WTC11 (cell line): ENCODE results near the gene GNPDA1. TPM values are rescaled to one million over a fixed set of nuclear protein-coding genes. Genes with fewer than 3 reads are reported as not detected.

Experiments
- ATAC-seq: fragments of 200-7000 bp; cut with Tn5 transposase; 2 replicates; pipeline ENCODE4 v1.10.0; 2021; ENCODE audit warnings: mild to moderate bottlenecking, moderate library complexity
- CTCF ChIA-PET: fragments of 300-600 bp; sonication (Branson Sonifier 250); formaldehyde crosslinking; loops from one replicate; lab custom pipeline; 2021; ENCODE audit warnings: antibody characterized with exemption; lab: Charles Lee
- POLR2A ChIA-PET: fragments of 350-600 bp; sonication (Branson Sonifier 250); formaldehyde crosslinking; loops from one replicate; lab custom pipeline; 2021; ENCODE audit warnings: antibody characterized with exemption; lab: Charles Lee
- DNase-seq: peaks from one replicate; pipeline ENCODE4 v3.0.0; 2021; ENCODE audit warnings: low spot score
- H3K27ac Mint-ChIP-seq: 2 replicates; pipeline ENCODE4 v1.8.0; 2021; ENCODE audit warnings: mixed read lengths
- H3K27me3 Mint-ChIP-seq: 2 replicates; pipeline ENCODE4 v1.8.0; 2021; ENCODE audit warnings: low read depth, mild to moderate bottlenecking, moderate library complexity, mixed read lengths
- H3K36me3 Mint-ChIP-seq: 2 replicates; pipeline ENCODE4 v1.8.0; 2021; ENCODE audit warnings: mixed read lengths
- H3K4me1 Mint-ChIP-seq: 2 replicates; pipeline ENCODE4 v1.8.0; 2022; ENCODE audit warnings: mixed read lengths
- H3K4me3 Mint-ChIP-seq: 2 replicates; pipeline ENCODE4 v1.8.0; 2021; ENCODE audit warnings: mild to moderate bottlenecking, moderate library complexity, mixed read lengths
- H3K9me3 Mint-ChIP-seq: 2 replicates; pipeline ENCODE4 v1.8.0; 2021; ENCODE audit warnings: mixed read lengths
- AFF4 ChIP-seq: sonication (generic); formaldehyde crosslinking; IDR thresholded peaks from 2 replicates; pipeline ENCODE4 v1.8.1; 2023; ENCODE audit warnings: mild to moderate bottlenecking, missing genetic modification reagents, borderline replicate concordance
- AR ChIP-seq: fragments of 250-450 bp; sonication (Bioruptor Pico); IDR thresholded peaks from 2 replicates; pipeline ENCODE4 v1.9.0; 2021; ENCODE audit warnings: mild to moderate bottlenecking
- ATF1 ChIP-seq: sonication (generic); formaldehyde crosslinking; IDR thresholded peaks from 2 replicates; pipeline ENCODE4 v1.8.1; 2023; ENCODE audit warnings: mild to moderate bottlenecking, moderate library complexity, missing genetic modification reagents
- E2F4 ChIP-seq: sonication (generic); formaldehyde crosslinking; IDR thresholded peaks from 2 replicates; pipeline ENCODE4 v1.8.1; 2022; ENCODE audit warnings: low read depth, mild to moderate bottlenecking, moderate library complexity, missing genetic modification reagents, borderline replicate concordance
- ETV6 ChIP-seq: sonication (generic); formaldehyde crosslinking; IDR thresholded peaks from 2 replicates; pipeline ENCODE4 v1.8.1; 2022; ENCODE audit warnings: mild to moderate bottlenecking, missing genetic modification reagents
- HMGA2 ChIP-seq: fragments of 250-450 bp; sonication (Bioruptor Pico); IDR thresholded peaks from 2 replicates; pipeline ENCODE4 v1.4.0; 2021; ENCODE audit warnings: mild to moderate bottlenecking, moderate library complexity
- JUN ChIP-seq: sonication (generic); formaldehyde crosslinking; IDR thresholded peaks from 2 replicates; pipeline ENCODE4 v1.8.0; 2023; ENCODE audit warnings: mild to moderate bottlenecking, missing genetic modification reagents
- MYBL2 ChIP-seq: sonication (generic); formaldehyde crosslinking; IDR thresholded peaks from 2 replicates; pipeline ENCODE4 v1.8.1; 2023; ENCODE audit warnings: mild to moderate bottlenecking, moderate library complexity, missing genetic modification reagents
- OVOL2 ChIP-seq: fragments of 250-450 bp; sonication (Bioruptor Pico); IDR thresholded peaks from 2 replicates; pipeline ENCODE4 v1.9.0; 2021; ENCODE audit warnings: mild to moderate bottlenecking, borderline replicate concordance
- PRDM15 ChIP-seq: sonication (generic); formaldehyde crosslinking; IDR thresholded peaks from 2 replicates; pipeline ENCODE4 v1.8.0; 2022; ENCODE audit warnings: missing genetic modification reagents
- SMAD3 ChIP-seq: sonication (generic); formaldehyde crosslinking; IDR thresholded peaks from 2 replicates; pipeline ENCODE4 v1.8.0; 2022; ENCODE audit warnings: missing genetic modification reagents, mild to moderate bottlenecking, borderline replicate concordance
- TEAD4 ChIP-seq: sonication (generic); formaldehyde crosslinking; IDR thresholded peaks from 2 replicates; pipeline ENCODE4 v1.8.0; 2022; ENCODE audit warnings: mild to moderate bottlenecking, missing genetic modification reagents
- TP53 ChIP-seq: sonication (generic); formaldehyde crosslinking; IDR thresholded peaks from 2 replicates; pipeline ENCODE4 v1.8.1; 2023; ENCODE audit warnings: mild to moderate bottlenecking, missing genetic modification reagents
- ZNF232 ChIP-seq: sonication (generic); formaldehyde crosslinking; IDR thresholded peaks from 2 replicates; pipeline ENCODE4 v1.8.0; 2022; ENCODE audit warnings: mild to moderate bottlenecking, missing genetic modification reagents
- ZNF425 ChIP-seq: fragments of 250-450 bp; sonication (Bioruptor Pico); conservative IDR thresholded peaks from 2 replicates; pipeline ENCODE4 v1.9.0; 2021; ENCODE audit warnings: mild to moderate bottlenecking
- ZNF512 ChIP-seq: sonication (generic); formaldehyde crosslinking; IDR thresholded peaks from 2 replicates; pipeline ENCODE4 v1.8.1; 2022; ENCODE audit warnings: missing genetic modification reagents, borderline replicate concordance
- ZNF532 ChIP-seq: fragments of 250-450 bp; sonication (Bioruptor Pico); IDR thresholded peaks from 2 replicates; pipeline ENCODE4 v1.9.0; 2021; ENCODE audit warnings: mild to moderate bottlenecking, borderline replicate concordance
- total RNA-seq: library from RNA; stranded (reverse); gene quantifications from 3 replicates; pipeline ENCODE4 v1.2.3, GENCODE V29; 2021

The GNPDA1 gene
- total RNA-seq, 1 experiment from 2014 or later: 54.8 TPM

GRCh38 chr5:142036918-142037317, 24.1 kb upstream of the GNPDA1 start:
- H3K36me3 Mint-ChIP-seq: no peaks in the 10 kb centered on the region
- ChIA-PET CTCF (interaction anchor here (1.2 kb wide), 1 partner anchor 25 kb away, joined by 6 read pairs; the partner anchor contains the start of gene GNPDA1), POLR2A (no interaction called here)
- H3K4me3 Mint-ChIP-seq: no peak overlapping the region
- no peaks in the 10 kb centered on the region for H3K9me3 Mint-ChIP-seq
- no peak for ATAC-seq
- TF ChIP-seq TP53 (no peak), MYBL2 (CRISPR knock-in tag) (no peak), ZNF425 (CRISPR knock-in tag) (no peak), ZNF512 (CRISPR knock-in tag) (no peak), ZNF232 (CRISPR knock-in tag) (no peak), JUN (CRISPR knock-in tag) (no peak), PRDM15 (CRISPR knock-in tag) (no peak), HMGA2 (no peak), ZNF532 (CRISPR knock-in tag) (no peak), AR (CRISPR knock-in tag) (no peak), E2F4 (CRISPR knock-in tag) (no peak), SMAD3 (CRISPR knock-in tag) (no peak), ETV6 (CRISPR knock-in tag) (no peak), OVOL2 (CRISPR knock-in tag) (no peak), ATF1 (CRISPR knock-in tag) (no peak), TEAD4 (CRISPR knock-in tag) (no peak), AFF4 (no peak)
- no peaks in the 10 kb centered on the region; the same call in 1 of the 2 replicates for H3K27me3 Mint-ChIP-seq
- DNase-seq: no peak
- no peak overlapping the region for H3K27ac Mint-ChIP-seq
- no peaks in the 10 kb centered on the region for H3K4me1 Mint-ChIP-seq
